Psoas muscle (tissue), 8 donors: Measurements from ENCODE around the gene MYO1C. TPM values are rescaled to one million over a fixed set of nuclear protein-coding genes. Genes with fewer than 3 reads are reported as not detected.

Source experiments
- ATAC-seq, 4 donors: fragments of 200-7000 bp; cut with Tn5 transposase; one replicate each; pipeline ENCODE4 v1.9.1; 2020; ENCODE audit warnings: moderate library complexity in 3 of 4, mild to moderate bottlenecking in 2 of 4
- DNase-seq, 2 donors: peaks; one replicate each; pipeline ENCODE4 v3.0.0-alpha.2; 2020
- H3K27ac ChIP-seq: fragments of 200-600 bp; one replicate; pipeline ENCODE4 v1.8.0; 2022
- H3K27me3 ChIP-seq, 3 donors: fragments of 200-600 bp in 1 of 3; one replicate each; pipeline versions ENCODE4 v1.6.1 to v1.8.0; 2013 to 2022; ENCODE audit warnings: low read length in 2 of 3, mild to moderate bottlenecking in 2 of 3, moderate library complexity in 1 of 3; ENCODE audit not compliant: insufficient read depth in 3 of 3
- H3K36me3 ChIP-seq, 2 donors: fragments of 200-600 bp in 1 of 2; one replicate each; pipeline versions ENCODE4 v1.6.1 to v1.8.0; 2013 to 2022; ENCODE audit warnings: low read depth in 1 of 2, mild to moderate bottlenecking in 1 of 2, moderate library complexity in 1 of 2; ENCODE audit not compliant: insufficient read depth in 1 of 2
- H3K4me1 ChIP-seq: fragments of 200-600 bp; one replicate; pipeline ENCODE4 v1.8.0; 2022
- H3K4me3 ChIP-seq: fragments of 200-600 bp; one replicate; pipeline ENCODE4 v1.8.0; 2022; ENCODE audit warnings: mild to moderate bottlenecking
- H3K9me3 ChIP-seq: fragments of 200-600 bp; one replicate; pipeline ENCODE4 v1.8.0; 2022
- WGBS, 3 donors: extraction: QIAGEN DNeasy Blood & Tissue Kit; methylation state at CpG; one replicate each; pipeline versions ENCODE4 v1.1.6 to v1.1.7; 2013; 5-methylcytosine and 5-hydroxymethylcytosine counted together
- intact Hi-C, 2 donors: fragments of 100-400 bp; cut with DNase I; formaldehyde crosslinking; loops; one replicate each; pipeline versions ENCODE4 v1.11.0 to v1.14.2; 2022
- polyA plus RNA-seq, 3 donors: library from polyadenylated mRNA; stranded (reverse); fragments of 200-250 nt; gene quantifications; one replicate each; pipeline ENCODE4 v1.2.3, GENCODE V29; 2013
- total RNA-seq, 4 donors: library from RNA; stranded (reverse); fragmentation: NEBNext Ultra II Directional in 2 of 4; extraction: Animal tissue kit (Norgen Biotek cat#: 25700) in 2 of 4; gene quantifications; one replicate each; pipeline versions ENCODE4 v1.2.1 to v1.2.4, GENCODE V29; 2021 to 2023
- TF ChIP-seq, protein P1 (sequence below): fragments of 200-600 bp; IDR thresholded peaks from one replicate; pipeline ENCODE4 v1.8.0; 2022; ENCODE audit warnings: antibody characterized with exemption
- donor health status: healthy with polysubstance abuse.
- donor health status: DM: no; HTN: no; CAD: no; lungs with moderate emphysema.
- donor health status: Bipolar disorder and iron deficiency.
- donor health status: healthy.
- donor health status: DM: yes; HTN: yes; CAD: no.
- donor health status: DM: no; HTN: no; CAD: no.
- donor health status: DM: no; HTN: no; CAD: no.
- donor health status: DM: yes; HTN: yes; CAD: no.

Gene MYO1C
- total and polyA plus RNA-seq, 7 donors: 24.0 to 82.7 (median 68.1) TPM

- Histone ChIP-seq H3K27me3 (no peaks in the 10 kb centered on the region), H3K27ac (no peak overlapping the region), H3K4me3 (no peak overlapping the region), H3K36me3 (peaks cover 0 to 78% of the 10 kb centered on the region in 2 donors), H3K4me1 (peaks cover 9% of the 10 kb centered on the region), H3K9me3 (no peaks in the 10 kb centered on the region)
- TF ChIP-seq, protein P1, sequence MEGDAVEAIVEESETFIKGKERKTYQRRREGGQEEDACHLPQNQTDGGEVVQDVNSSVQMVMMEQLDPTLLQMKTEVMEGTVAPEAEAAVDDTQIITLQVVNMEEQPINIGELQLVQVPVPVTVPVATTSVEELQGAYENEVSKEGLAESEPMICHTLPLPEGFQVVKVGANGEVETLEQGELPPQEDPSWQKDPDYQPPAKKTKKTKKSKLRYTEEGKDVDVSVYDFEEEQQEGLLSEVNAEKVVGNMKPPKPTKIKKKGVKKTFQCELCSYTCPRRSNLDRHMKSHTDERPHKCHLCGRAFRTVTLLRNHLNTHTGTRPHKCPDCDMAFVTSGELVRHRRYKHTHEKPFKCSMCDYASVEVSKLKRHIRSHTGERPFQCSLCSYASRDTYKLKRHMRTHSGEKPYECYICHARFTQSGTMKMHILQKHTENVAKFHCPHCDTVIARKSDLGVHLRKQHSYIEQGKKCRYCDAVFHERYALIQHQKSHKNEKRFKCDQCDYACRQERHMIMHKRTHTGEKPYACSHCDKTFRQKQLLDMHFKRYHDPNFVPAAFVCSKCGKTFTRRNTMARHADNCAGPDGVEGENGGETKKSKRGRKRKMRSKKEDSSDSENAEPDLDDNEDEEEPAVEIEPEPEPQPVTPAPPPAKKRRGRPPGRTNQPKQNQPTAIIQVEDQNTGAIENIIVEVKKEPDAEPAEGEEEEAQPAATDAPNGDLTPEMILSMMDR: no peak
- ATAC-seq (no peak), DNase-seq (no peak)
- WGBS, 3 donors: 78 to 91% (median 82%) methylated on average over 3 to 16 of the region's 16 CpGs
- intact Hi-C loops: no loop called here
Observed at GRCh38 chr17:1467258-1467657, 25.2 kb downstream of the MYO1C start.

DNA sequence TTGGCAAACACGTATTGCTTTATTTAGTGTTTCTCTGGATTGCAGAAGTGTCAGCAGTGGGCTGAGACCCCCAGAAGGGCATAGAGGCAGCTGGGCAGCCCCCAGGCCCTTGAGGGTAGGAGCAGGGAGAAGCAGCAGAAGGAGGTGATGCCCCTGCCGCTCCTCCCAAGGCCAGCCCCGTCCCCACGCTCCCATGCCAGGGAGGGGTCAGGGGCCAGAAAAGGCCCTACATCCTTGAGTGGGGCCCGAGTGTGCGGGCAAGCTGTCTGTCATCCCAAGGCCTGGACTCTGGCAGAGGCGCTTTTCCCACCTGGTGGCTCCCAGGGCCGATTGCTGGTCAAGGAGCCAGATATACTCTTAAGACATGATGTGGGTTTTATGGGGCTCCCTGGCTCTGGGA, 28.3 kb downstream of the MYO1C start:
- Histone ChIP-seq H3K4me3 (no peak overlapping the region), H3K27me3 (no peaks in the 10 kb centered on the region), H3K36me3 (peaks cover 0 to 58% of the 10 kb centered on the region in 2 donors), H3K4me1 (peaks cover 20% of the 10 kb centered on the region), H3K9me3 (no peaks in the 10 kb centered on the region), H3K27ac (no peak overlapping the region)
- DNase-seq: no peak
- ATAC-seq: no peak
- WGBS, 3 donors: 88 to 93% (median 89%) methylated on average over 8 of the region's 8 CpGs
- TF ChIP-seq, protein P1: no peak
- intact Hi-C loops: no loop called here

DNA sequence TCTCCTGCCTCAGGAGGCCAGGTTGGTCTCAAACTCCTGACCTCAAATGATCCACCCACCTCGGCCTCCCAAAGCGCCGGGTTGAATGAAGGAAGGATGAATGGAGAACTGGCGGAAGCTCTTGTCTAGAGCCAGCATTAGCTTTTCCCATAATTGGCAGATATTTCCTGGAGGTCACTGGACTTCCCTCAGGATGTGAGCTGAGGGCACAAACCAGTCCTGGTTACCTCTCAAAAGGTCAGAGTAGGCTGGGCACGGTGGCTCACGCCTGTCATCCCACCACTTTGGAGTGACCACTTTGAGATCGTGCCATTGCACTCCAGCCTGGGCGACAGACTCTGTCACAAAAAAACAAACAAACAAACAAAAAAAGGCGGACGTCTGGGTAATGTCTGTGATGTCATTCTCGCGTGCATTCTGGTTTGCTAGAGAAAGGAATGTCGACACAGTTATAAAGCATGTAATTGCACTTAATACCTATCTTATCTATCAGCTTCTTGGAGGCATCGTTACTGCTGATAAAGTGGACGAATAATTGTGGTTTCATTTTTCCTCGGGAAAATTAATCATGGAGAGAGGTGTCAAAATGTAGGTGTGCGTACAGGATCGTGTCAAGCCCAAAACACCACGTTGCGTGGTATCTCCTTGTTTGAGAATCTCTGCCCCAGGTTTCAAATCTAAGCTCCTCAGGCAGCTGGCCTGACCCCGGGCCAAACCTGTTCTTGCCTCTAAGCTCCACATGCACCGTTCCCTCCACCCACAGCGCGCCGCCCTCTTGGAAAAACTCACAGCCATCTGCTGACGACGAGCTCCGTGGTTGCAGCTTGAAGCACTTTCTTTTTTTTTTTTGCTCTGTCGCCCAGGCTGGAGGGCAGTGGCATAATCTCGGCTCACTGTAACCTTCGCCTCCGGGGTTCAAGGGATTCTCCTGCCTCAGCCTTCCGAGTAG, 30.0 kb downstream of the MYO1C start:
- WGBS, 3 donors: 72 to 75% (median 73%) methylated on average over 33 of the region's 33 CpGs
- ATAC-seq (peak in 1 of 4 donors; percentile 20), DNase-seq (no peak)
- Histone ChIP-seq H3K27me3 (no peaks in the 10 kb centered on the region), H3K9me3 (no peaks in the 10 kb centered on the region), H3K4me1 (peaks cover 12% of the 10 kb centered on the region), H3K4me3 (no peak overlapping the region), H3K27ac (no peak overlapping the region), H3K36me3 (peaks cover 0 to 42% of the 10 kb centered on the region in 2 donors)
- TF ChIP-seq, protein P1: no peak
- intact Hi-C loops: no loop called here

GRCh38 chr17:1461198-1461944, 31.1 kb downstream of the MYO1C start:
- H3K27ac ChIP-seq: no peak overlapping the region
- H3K36me3 ChIP-seq: peaks cover 0 to 32% of the 10 kb centered on the region in 2 donors
- intact Hi-C loops: no loop called here
- 86 to 88% (median 88%) methylated on average over 17 to 18 of the region's 18 CpGs for WGBS, 3 donors
- H3K4me1 ChIP-seq: peaks cover 12% of the 10 kb centered on the region
- no peak overlapping the region for H3K4me3 ChIP-seq
- H3K9me3 ChIP-seq: no peaks in the 10 kb centered on the region
- TF ChIP-seq, protein P1: no peak
- H3K27me3 ChIP-seq: no peaks in the 10 kb centered on the region
- ATAC-seq: no peak
- no peak for DNase-seq
